SKM-1 treated with dmso at 0.1 percent for 144 hours (cell line): ENCODE results near the gene WWOX.
"Not testable (repeated sequence)": the region's sequence is repeated elsewhere in the genome, so short reads cannot be mapped to it uniquely, and the experiment has no call there.

ENCODE experiments used
- DNase-seq: peaks from one replicate; lab custom pipeline; 2025; ENCODE audit not compliant: unreplicated experiment; lab: John Stamatoyannopoulos, UW

Gene WWOX

GRCh38 chr16:78099271-78100111 lies at the start of gene WWOX:
Gene WWOX, plus strand, starts transcription at chr16:78099654.
- DNase-seq: peak; percentile 94

GRCh38 chr16:78050734-78051400 lies 48.6 kb upstream of the WWOX start:
- DNase-seq: no peak

- no peak for DNase-seq
Measured at GRCh38 chr16:78057803-78058564, 41.5 kb upstream of the WWOX start.

GRCh38 chr16:78059806-78060205 lies 39.6 kb upstream of the WWOX start:
- not testable (repeated sequence) for DNase-seq

- no peak for DNase-seq
Measured at GRCh38 chr16:78060295-78060694, 39.2 kb upstream of the WWOX start.

- DNase-seq: no peak
Measured at GRCh38 chr16:78060809-78061208, 38.6 kb upstream of the WWOX start.

GRCh38 chr16:78065319-78065718 lies 34.1 kb upstream of the WWOX start:
- DNase-seq: no peak

GRCh38 chr16:78069913-78070312 lies 29.5 kb upstream of the WWOX start:
- DNase-seq: no peak

- no peak for DNase-seq
Measured at GRCh38 chr16:78072275-78072674, 27.2 kb upstream of the WWOX start.

- DNase-seq: no peak
Measured at GRCh38 chr16:78075800-78076199, 23.7 kb upstream of the WWOX start.

- DNase-seq: no peak
Measured at GRCh38 chr16:78081341-78081740, 18.1 kb upstream of the WWOX start.

- DNase-seq: no peak
Measured at GRCh38 chr16:78091419-78091818, 8.0 kb upstream of the WWOX start.

GRCh38 chr16:78092758-78093157 lies 6.7 kb upstream of the WWOX start:
- DNase-seq: no peak

GRCh38 chr16:78094166-78094565 lies 5.3 kb upstream of the WWOX start:
- DNase-seq: no peak

GRCh38 chr16:78094998-78095397 lies 4.5 kb upstream of the WWOX start:
- DNase-seq: no peak

GRCh38 chr16:78096386-78096785 lies 3.1 kb upstream of the WWOX start:
- no peak for DNase-seq

- DNase-seq: no peak
Measured at GRCh38 chr16:78097548-78097947, 1.9 kb upstream of the WWOX start.

GRCh38 chr16:78098087-78098486 lies 1.4 kb upstream of the WWOX start:
- no peak for DNase-seq

GRCh38 chr16:78098595-78099270 lies 721 bp upstream of the WWOX start:
- DNase-seq: no peak

GRCh38 chr16:78100112-78100467 lies 636 bp downstream of the WWOX start:
- peak; percentile 30 for DNase-seq

GRCh38 chr16:78102122-78102660 lies 2.7 kb downstream of the WWOX start:
- DNase-seq: no peak
